Uterus (tissue), 4 donors: ENCODE results near the gene GALNT18. TPM values are rescaled to one million over a fixed set of nuclear protein-coding genes. Genes with fewer than 3 reads are reported as not detected.

Experiments used
- DNase-seq, 2 donors: peaks; one replicate each; pipeline ENCODE4 v3.0.0-alpha.2; 2019 to 2020
- H3K27ac ChIP-seq, 2 donors: fragments of 200-600 bp; sonication (generic); 1 replicate in 1 of 2; 2 replicates in 1 of 2; pipeline ENCODE4 v1.5.1; 2016 to 2018
- H3K27me3 ChIP-seq, 2 donors: fragments of 200-600 bp; sonication (generic); one replicate each; pipeline ENCODE4 v1.5.1; 2018 to 2019; ENCODE audit warnings: control low read depth in 1 of 2
- H3K36me3 ChIP-seq, 2 donors: fragments of 200-600 bp; sonication (generic); one replicate each; pipeline ENCODE4 v1.5.1; 2019; ENCODE audit warnings: control low read depth in 1 of 2
- H3K4me1 ChIP-seq, 2 donors: fragments of 200-600 bp; sonication (generic); one replicate each; pipeline ENCODE4 v1.5.1; 2018 to 2019; ENCODE audit warnings: control low read depth in 1 of 2
- H3K4me3 ChIP-seq, 2 donors: fragments of 200-600 bp; sonication (generic); 1 replicate in 1 of 2; 2 replicates in 1 of 2; pipeline ENCODE4 v1.5.1; 2018 to 2019; ENCODE audit warnings: mild to moderate bottlenecking in 1 of 2
- H3K9me3 ChIP-seq, 2 donors: fragments of 200-600 bp; sonication (generic); one replicate each; pipeline ENCODE4 v1.5.1; 2019; ENCODE audit warnings: control low read depth in 1 of 2
- CTCF ChIP-seq, 4 experiments: fragments of 200-600 bp in 2 of 4; fragments of 450-650 bp in 2 of 4; sonication (generic) in 2 of 4; IDR thresholded peaks; one replicate each; pipeline ENCODE4 v1.5.1; 2016 to 2019; ENCODE audit warnings: antibody characterized with exemption in 4 of 4, mild to moderate bottlenecking in 2 of 4, moderate library complexity in 1 of 4
- POLR2A ChIP-seq, 2 donors: fragments of 450-650 bp; IDR thresholded peaks; one replicate each; pipeline ENCODE4 v1.6.1; 2016; ENCODE audit warnings: antibody characterized with exemption in 2 of 2, mild to moderate bottlenecking in 1 of 2, moderate library complexity in 1 of 2
- intact Hi-C: fragments of 100-400 bp; cut with DNase I; formaldehyde crosslinking; loops from one replicate; pipeline ENCODE4 v1.15.1; 2023; ENCODE audit warnings: low total_unique reads
- total RNA-seq, 4 donors: library from RNA; depleted of rRNA in 3 of 4; stranded (reverse); fragments of >200 nt in 3 of 4; gene quantifications; one replicate each; pipeline versions ENCODE4 v1.1.0 to v1.2.4, GENCODE V29; 2014 to 2023
- donor health status: DM: yes; HTN: yes; CAD: no.

GALNT18 gene
- total RNA-seq, 4 donors from 2014 or later = 21.4 to 35.1 (median 27.3) TPM

DNA sequence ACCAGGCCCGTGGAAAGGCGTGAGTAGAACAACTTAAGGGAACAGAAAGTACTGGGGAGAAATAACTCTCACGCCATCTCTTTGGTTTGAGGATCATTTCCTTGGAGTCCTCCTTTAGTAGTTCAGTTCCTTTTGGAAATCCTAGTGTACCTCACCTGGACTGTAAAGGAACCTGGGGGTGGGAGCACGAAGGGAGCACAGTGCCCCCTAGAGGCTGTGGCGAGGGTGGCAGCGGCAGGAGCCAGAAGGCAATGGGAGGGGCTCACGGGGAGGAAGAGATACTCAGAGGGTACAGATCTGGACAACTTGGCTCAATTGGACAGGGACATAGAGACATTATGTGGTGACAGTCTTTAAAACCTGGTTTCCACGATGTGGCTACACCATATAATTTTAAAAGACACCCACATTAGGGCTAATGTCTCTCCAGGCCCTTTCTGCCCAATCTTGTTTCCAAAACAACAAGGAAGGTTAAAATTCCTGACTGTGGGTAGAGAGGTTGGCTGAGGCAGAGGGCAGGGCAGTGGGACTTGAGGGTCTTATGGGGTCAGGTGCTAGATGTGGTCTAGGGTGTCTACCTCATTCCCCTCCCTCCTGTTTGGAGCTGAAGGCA is 355.7 kb downstream of the GALNT18 start:
- H3K27me3 ChIP-seq = no peaks in the 10 kb centered on the region
- peak in 1 of 2 donors; percentile 44 for DNase-seq
- no peak overlapping the region for H3K27ac ChIP-seq
- H3K9me3 ChIP-seq = no peaks in the 10 kb centered on the region
- H3K4me3 ChIP-seq = no peak overlapping the region
- no peaks in the 10 kb centered on the region for H3K36me3 ChIP-seq
- intact Hi-C loops = no loop called here
- no peak for TF ChIP-seq POLR2A (IDR thresholded peaks at IDR 0.05)
- TF ChIP-seq CTCF (IDR thresholded peaks at IDR 0.05) = peak; percentile 43 to 66 (median 50)
- H3K4me1 ChIP-seq = no peaks in the 10 kb centered on the region

GRCh38 chr11:11265320-11265719 is 356.5 kb downstream of the GALNT18 start:
- TF ChIP-seq POLR2A (IDR thresholded peaks at IDR 0.05) (no peak), CTCF (IDR thresholded peaks at IDR 0.05) (no peak)
- DNase-seq = no peak

DNA sequence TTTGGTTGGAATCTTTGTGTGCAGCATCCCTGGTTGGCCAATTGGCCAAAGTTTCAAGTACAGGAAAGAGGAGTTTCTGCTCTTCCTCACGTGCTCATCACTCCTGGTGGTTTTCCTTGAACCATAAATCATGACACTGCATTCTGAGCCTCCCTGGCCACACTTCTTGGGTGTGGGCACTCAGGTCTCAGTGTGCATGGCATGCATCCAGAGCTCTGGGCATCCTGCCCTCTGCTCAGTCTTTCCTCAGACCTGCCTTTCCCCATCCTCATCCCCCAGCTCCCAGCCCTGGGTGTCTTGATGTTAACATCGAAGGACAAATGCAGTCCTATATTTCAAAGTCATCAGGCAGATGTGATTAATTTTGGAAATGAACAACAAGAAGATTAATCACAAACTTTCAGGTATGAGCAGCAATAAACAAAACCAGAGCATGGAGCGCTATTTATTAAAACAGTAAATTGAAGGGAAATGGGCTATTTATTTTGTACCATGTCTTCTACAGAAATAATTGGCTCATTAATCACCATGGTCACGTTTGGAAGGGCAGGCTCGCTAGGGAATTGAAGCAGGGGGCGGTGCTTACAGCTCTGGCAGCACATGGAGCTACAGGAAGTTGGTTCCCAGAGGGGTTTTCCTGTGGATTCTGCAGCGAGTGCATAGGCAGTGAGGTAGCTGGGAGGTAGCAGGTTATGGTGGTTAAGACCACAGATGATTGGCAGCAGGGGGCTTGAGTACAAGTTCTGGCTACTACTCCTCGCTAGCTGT is 358.4 kb downstream of the GALNT18 start:
- DNase-seq = peak in 1 of 2 donors; percentile 65
- Histone ChIP-seq H3K9me3 (no peaks in the 10 kb centered on the region), H3K27ac (no peak overlapping the region), H3K4me1 (no peaks in the 10 kb centered on the region), H3K27me3 (no peaks in the 10 kb centered on the region), H3K36me3 (no peaks in the 10 kb centered on the region), H3K4me3 (no peak overlapping the region)
- intact Hi-C loops = no loop called here
- no peak for TF ChIP-seq CTCF (IDR thresholded peaks at IDR 0.05)
- TF ChIP-seq POLR2A (IDR thresholded peaks at IDR 0.05) = no peak

More at GRCh38 chr11:11265320-11265719, 356.5 kb downstream of the GALNT18 start:
- no peaks in the 10 kb centered on the region for H3K9me3 ChIP-seq
- intact Hi-C loops = no loop called here
- H3K27me3 ChIP-seq = no peaks in the 10 kb centered on the region
- H3K4me1 ChIP-seq = no peaks in the 10 kb centered on the region
- H3K36me3 ChIP-seq = no peaks in the 10 kb centered on the region
- no peak overlapping the region for H3K4me3 ChIP-seq
- no peak overlapping the region for H3K27ac ChIP-seq

GRCh38 chr11:11262171-11262920 is 359.5 kb downstream of the GALNT18 start:
- Histone ChIP-seq H3K36me3 (no peaks in the 10 kb centered on the region), H3K9me3 (no peaks in the 10 kb centered on the region), H3K27ac (no peak overlapping the region), H3K4me1 (no peaks in the 10 kb centered on the region), H3K4me3 (no peak overlapping the region), H3K27me3 (no peaks in the 10 kb centered on the region)
- TF ChIP-seq CTCF (IDR thresholded peaks at IDR 0.05) = no peak
- TF ChIP-seq POLR2A (IDR thresholded peaks at IDR 0.05) = no peak
- no peak for DNase-seq
- intact Hi-C loops = no loop called here

GRCh38 chr11:11261629-11262028 is 360.2 kb downstream of the GALNT18 start:
- no peak for DNase-seq
- intact Hi-C loops = no loop called here
- TF ChIP-seq CTCF (IDR thresholded peaks at IDR 0.05) = no peak
- Histone ChIP-seq H3K4me1 (no peaks in the 10 kb centered on the region), H3K9me3 (no peaks in the 10 kb centered on the region), H3K27ac (no peak overlapping the region), H3K27me3 (no peaks in the 10 kb centered on the region), H3K36me3 (no peaks in the 10 kb centered on the region), H3K4me3 (no peak overlapping the region)
